ENCODE measurements around the gene SEPHS2.

SEPHS2 gene

DNA sequence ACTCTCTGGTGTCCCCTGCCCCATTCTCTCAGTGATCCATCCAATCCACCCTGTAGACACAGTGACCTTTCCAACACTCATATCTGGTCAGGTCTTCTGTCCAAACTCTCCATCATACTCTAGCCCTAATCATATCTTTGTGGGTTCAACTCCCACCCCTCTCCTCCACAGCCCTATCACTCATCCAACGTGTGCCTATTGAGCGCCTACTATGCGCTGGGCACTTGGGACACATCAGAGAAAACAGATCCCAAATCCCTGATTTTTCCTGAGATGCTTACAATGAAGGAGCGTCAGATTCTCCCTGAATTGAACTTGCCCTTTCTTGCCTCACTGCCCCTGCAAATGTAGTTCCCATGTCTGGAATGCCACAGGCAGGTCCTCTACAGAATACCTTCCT, 17.6 kb downstream of the SEPHS2 start:
- DNase-seq, result no peak

DNA sequence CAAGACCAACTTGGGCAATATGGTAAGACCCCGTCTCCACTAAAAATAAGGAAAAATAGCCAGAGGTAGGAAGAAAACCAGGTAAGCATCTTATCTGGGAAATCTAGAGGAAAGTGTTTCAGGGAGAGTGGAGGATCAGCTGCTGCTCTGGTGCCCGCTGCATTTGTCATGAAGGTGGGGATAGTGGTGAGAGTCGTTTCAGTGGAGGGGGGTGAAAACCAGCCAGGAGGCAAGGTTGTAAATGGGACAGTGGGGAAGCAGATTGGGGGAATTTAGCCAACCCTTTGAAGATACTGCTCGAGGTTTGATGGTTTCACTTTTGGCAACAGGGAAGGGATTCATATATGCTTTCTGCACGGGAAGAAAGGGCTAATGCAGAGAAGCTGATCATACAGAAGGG, 24.7 kb downstream of the SEPHS2 start:
- no peak for DNase-seq

GRCh38 chr16:30418350-30419181, 27.1 kb downstream of the SEPHS2 start:
- DNase-seq, result no peak

DNA sequence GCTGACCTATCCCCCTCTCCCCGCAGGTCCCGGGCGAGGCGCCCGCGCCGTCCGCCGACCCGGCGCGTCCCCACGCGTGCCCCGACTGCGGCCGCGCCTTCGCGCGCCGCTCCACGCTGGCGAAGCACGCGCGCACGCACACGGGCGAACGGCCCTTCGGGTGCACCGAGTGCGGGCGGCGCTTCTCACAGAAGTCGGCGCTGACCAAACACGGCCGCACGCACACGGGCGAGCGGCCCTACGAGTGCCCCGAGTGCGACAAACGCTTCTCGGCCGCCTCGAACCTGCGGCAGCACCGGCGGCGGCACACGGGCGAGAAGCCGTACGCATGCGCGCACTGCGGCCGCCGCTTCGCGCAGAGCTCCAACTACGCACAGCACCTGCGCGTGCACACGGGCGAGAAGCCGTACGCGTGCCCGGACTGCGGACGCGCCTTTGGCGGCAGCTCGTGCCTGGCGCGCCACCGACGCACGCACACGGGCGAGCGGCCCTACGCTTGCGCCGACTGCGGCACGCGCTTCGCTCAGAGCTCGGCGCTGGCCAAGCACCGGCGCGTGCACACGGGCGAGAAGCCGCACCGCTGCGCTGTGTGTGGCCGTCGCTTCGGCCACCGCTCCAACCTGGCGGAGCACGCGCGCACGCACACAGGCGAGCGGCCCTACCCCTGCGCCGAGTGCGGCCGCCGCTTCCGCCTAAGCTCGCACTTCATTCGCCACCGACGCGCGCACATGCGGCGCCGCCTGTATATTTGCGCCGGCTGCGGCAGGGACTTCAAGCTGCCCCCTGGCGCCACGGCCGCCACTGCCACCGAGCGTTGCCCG, 27.9 kb downstream of the SEPHS2 start:
- DNase-seq, result peak; percentile 58

- DNase-seq, result no peak
Observed at GRCh38 chr16:30416624-30417528, 28.8 kb downstream of the SEPHS2 start.

DNA sequence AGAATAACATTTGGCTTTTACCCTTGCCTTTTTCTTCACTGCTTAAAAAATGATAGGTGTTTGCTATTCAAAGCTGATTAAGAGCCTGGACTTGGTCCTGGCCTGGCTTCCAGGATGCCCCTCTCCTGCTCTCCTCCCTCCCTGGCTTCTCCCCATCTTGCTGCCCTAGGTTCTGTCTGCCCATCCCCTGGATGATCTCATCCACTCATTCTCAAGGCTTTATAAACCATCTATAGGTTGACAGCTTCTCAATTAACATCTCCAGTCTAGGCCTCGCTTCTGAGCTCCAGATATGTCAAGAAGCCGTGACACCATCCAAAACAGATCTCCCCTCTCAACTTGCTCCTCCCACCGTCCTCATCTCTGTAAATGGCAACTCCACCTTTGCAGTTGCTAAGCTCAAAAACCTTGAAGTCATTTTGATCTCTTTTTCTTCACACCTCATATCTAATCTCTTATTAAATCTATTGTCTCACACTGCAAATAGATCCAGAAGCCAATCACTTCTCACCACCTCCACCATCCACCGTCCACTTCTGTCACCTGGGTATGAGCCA, 29.5 kb downstream of the SEPHS2 start:
- DNase-seq, result no peak

DNA sequence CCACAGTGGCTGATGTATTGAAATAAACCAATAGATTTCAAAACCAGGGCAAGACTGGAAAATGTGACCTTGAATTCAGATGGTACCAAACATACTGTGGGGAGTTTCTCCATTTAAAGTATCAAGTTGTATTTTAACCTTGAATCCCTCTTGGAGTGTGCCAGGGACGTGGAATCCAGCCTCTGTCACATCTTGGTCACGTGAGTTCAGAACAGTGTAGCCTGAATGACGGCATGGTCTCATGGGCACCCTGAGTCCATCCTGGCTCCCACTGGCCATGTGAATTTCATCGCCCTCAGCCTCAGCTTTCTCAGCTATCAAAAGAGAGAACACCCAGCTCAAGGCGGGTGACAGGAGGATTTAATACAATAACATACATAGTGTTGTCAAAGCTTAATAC, 31.5 kb downstream of the SEPHS2 start:
- DNase-seq, result no peak

GRCh38 chr16:30413112-30413806, 32.4 kb downstream of the SEPHS2 start:
- DNase-seq, result no peak

GRCh38 chr16:30409125-30410060, 36.3 kb downstream of the SEPHS2 start:
- DNase-seq, result peak; percentile 64

- DNase-seq, result no peak
Observed at GRCh38 chr16:30407804-30408534, 37.7 kb downstream of the SEPHS2 start.

DNA sequence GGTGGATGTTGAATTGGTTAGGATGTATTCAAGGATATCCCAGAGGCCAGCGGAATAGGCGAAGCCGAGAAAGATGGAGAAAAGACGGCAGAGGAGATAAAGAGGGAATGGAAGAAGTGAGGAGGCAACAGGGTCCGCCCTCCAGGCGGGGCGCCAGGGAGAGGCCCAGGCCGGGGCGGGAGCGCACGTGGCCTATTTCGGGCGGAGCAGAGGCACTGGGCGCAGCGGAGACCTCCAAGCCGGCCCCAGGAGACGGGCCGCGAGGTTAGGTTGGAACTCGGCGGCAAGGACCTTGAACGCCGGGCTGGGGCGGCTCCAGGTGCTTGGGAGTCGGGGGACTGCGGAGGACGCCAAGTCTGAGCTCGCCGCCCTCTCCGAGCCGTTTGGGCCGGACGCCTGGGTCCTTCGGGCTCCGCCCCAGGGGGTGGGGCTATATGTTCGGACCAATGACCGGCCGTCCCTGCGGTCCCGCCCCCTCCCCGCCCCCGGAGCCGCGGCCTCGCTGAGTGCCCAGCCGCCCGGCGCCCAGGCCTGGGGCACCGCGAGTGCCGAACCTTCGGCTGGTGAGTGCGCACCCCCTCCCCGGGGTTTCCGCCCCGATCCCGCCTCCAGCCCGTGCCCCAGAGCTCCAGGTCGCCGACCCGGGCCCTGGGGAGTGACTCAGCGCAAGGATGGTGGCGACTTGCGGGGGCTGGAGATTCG, 38.4 kb downstream of the SEPHS2 start, which contains the start of gene ZNF771:
TSS of gene ZNF771 (plus strand) at position 505 of the 702 bp plus-strand sequence. CDS start 448 bp downstream, outside the sequence.
- peak; percentile 65 for DNase-seq

DNA sequence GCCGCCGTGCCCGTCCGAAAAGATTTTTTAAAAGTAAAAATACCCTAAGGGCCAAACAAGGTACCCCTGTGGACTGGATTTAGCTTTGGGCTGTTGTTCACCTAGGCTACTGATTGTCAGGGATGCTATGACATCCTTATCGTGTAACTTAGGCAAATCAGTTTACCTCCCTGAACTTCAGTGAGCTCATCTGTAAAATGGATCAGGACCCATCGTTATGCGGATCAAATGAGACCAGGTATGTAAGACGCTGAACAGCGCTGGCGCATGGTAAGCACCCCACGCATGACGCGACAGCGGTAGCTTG, 38.9 kb downstream of the SEPHS2 start:
- no peak for DNase-seq

DNA sequence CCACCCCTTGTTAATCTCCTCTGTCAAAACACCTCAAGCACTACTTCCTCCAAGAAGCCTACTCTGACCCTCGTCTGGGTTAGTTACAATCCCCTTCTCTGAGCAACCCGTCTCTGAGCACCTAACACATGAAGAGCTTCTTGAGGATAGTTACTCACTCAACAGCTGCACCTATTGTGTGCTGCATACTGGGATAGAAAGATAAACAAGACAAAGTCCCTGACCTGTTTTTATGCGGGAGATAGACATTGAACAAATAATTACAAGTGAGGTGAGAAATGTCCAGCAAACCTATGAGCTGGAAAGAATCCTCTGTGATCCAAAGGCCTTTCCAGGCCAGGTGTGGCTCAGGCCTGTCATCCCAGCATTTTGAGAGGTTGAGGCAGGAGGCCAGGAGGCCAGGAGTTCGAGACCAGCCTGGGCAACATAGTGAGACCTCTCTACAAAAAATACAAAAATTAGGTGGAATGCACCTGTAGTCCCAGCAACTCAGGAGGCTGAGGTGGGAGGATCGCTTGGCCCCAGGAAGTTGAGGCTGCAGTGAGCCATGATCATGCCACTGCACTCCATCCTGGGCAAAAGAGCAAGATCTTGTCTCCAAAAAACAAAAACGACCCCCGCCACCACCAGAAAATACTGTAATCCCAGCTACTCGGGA, 43.8 kb downstream of the SEPHS2 start:
- DNase-seq, result no peak

DNA sequence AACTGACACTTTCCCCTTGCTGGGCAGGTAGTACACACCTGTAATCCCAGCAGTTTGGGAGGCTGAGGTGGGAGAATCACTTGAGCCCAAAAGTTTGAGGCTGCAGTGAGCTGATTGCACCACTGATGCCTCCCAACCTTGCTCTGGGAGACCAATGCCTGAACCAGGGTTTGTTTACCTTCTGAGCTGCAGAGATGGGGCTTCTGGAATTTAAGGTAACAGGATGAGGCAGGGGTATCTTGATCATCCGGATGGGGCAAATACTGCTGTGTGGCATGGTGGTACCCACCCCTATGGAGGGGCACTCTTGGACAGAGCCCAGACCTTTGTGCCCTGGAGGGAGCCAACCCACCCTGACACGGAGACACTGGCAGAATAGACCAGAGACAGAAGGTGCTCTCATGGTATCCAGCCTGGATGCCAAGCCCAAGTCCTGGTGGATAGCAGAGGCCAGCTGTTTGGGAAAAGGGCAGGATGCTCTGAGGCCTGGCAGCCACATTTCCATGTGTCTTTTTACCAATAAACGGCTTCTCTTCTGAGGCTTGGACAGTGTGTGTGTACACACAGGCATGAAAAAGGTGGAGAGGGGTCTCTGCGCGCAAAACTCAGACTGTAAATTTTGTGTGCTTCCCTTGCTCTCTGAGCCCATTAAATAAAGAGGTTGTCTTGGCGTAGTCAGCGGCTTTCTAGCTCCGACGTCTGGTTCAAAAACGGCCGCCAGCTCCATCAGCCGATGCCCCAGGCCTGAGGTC, 46.1 kb downstream of the SEPHS2 start:
- no peak for DNase-seq

DNA sequence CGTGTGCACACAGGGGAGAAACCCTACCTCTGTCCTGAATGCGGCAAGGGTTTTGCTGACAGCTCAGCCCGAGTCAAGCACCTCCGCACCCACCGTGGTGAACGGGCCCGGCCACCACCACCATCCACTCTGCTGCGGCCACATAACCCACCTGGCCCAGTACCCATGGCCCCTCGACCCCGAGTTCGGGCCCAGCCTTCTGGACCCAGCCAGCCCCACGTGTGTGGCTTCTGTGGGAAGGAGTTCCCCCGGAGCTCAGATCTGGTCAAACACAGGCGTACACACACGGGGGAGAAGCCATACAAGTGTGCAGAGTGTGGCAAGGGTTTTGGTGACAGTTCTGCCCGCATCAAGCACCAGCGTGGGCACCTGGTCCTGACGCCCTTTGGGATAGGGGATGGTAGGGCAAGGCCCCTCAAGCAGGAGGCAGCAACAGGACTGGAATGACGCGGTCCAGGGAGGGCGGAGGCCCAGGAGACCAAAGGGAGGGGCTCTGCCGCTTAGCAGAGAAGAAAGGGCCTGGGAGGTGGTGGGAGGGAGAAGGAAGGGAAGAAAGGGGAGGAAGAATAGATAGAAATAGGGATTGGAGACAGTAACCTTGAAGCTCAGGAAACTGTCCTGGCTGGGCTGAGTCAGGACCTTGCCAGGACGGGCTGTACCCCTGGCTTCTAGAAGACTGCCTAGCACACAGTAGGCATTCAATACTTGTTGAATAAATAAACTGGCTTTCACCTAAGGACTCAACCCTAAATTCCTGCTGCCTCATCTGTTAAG, 46.8 kb downstream of the SEPHS2 start:
- no peak for DNase-seq

DNA sequence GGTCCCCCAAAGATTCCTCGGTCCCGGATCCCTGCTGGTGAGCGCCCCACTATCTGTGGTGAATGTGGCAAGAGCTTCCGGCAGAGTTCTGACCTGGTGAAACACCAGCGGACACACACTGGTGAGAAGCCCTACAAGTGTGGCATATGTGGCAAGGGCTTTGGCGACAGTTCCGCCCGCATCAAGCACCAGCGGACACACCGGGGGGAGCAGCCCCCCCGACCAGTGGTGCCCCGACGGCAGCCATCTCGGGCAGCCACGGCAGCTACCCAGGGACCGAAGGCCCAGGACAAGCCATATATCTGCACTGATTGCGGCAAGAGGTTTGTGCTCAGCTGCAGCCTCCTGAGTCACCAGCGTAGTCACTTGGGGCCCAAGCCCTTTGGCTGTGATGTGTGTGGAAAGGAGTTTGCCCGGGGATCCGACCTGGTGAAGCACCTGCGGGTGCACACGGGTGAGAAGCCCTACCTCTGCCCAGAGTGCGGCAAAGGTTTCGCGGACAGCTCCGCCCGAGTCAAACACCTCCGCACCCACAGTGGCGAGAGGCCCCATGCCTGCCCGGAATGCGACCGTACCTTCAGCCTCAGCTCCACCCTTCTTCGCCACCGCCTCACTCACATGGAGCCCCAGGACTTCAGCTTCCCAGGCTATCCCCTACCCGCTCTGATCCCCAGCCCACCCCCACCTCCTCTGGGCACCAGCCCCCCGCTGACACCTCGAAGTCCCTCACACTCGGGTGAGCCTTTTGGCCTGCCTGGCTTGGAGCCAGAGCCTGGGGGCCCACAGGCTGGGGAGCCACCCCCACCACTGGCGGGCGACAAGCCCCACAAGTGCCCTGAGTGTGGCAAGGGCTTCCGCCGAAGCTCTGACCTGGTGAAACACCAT, 47.7 kb downstream of the SEPHS2 start:
- DNase-seq, result no peak

All from NCI-H2029 treated with DMSO at 0.1 percent for 48 hours (cell line).